ENCODE data around the gene EPN3. TPM values are rescaled to one million over a fixed set of nuclear protein-coding genes. Genes with fewer than 3 reads are reported as not detected.

Gene EPN3
- total RNA-seq, 2 donors from 2014 or later: not detected

GRCh38 chr17:50575581-50576210 lies 43.2 kb downstream of the EPN3 start:
- ATAC-seq (replicated peaks in 1 of 2): no peak
- H3K9me3 Mint-ChIP-seq: no peaks in the 10 kb centered on the region
- H3K4me1 Mint-ChIP-seq (ENCODE audit: low read depth): no peaks in the 10 kb centered on the region
- no peak overlapping the region for H3K27ac Mint-ChIP-seq
- no peak overlapping the region for H3K4me3 Mint-ChIP-seq
- H3K36me3 Mint-ChIP-seq (ENCODE audit: insufficient read depth in 2 of 2): no peaks in the 10 kb centered on the region
- DNase-seq: no peak
- H3K27me3 Mint-ChIP-seq (ENCODE audit: low read depth): no peaks in the 10 kb centered on the region

- Mint-ChIP-seq H3K9me3 (no peaks in the 10 kb centered on the region), H3K27me3 (ENCODE audit: low read depth) (no peaks in the 10 kb centered on the region), H3K4me1 (ENCODE audit: low read depth) (no peaks in the 10 kb centered on the region), H3K27ac (no peak overlapping the region), H3K4me3 (no peak overlapping the region), H3K36me3 (ENCODE audit: insufficient read depth in 2 of 2) (no peaks in the 10 kb centered on the region)
- DNase-seq (no peak), ATAC-seq (replicated peaks in 1 of 2) (no peak)
Observed at GRCh38 chr17:50576864-50577263, 44.3 kb downstream of the EPN3 start.

GRCh38 chr17:50577451-50577954 lies 45.0 kb downstream of the EPN3 start:
- DNase-seq: no peak
- Mint-ChIP-seq H3K4me3 (no peak overlapping the region), H3K27me3 (ENCODE audit: low read depth) (no peaks in the 10 kb centered on the region), H3K9me3 (no peaks in the 10 kb centered on the region), H3K27ac (no peak overlapping the region), H3K4me1 (ENCODE audit: low read depth) (no peaks in the 10 kb centered on the region), H3K36me3 (ENCODE audit: insufficient read depth in 2 of 2) (no peaks in the 10 kb centered on the region)
- no peak for ATAC-seq (replicated peaks in 1 of 2)

GRCh38 chr17:50578173-50578572 lies 45.6 kb downstream of the EPN3 start:
- no peaks in the 10 kb centered on the region for H3K9me3 Mint-ChIP-seq
- no peaks in the 10 kb centered on the region for H3K4me1 Mint-ChIP-seq (ENCODE audit: low read depth)
- H3K27ac Mint-ChIP-seq: no peak overlapping the region
- no peak overlapping the region for H3K4me3 Mint-ChIP-seq
- no peaks in the 10 kb centered on the region for H3K36me3 Mint-ChIP-seq (ENCODE audit: insufficient read depth in 2 of 2)
- ATAC-seq (replicated peaks in 1 of 2) (no peak), DNase-seq (no peak)
- no peaks in the 10 kb centered on the region for H3K27me3 Mint-ChIP-seq (ENCODE audit: low read depth)

- DNase-seq (no peak), ATAC-seq (replicated peaks in 1 of 2) (no peak)
- Mint-ChIP-seq H3K27ac (no peak overlapping the region), H3K4me3 (no peak overlapping the region), H3K4me1 (ENCODE audit: low read depth) (no peaks in the 10 kb centered on the region), H3K36me3 (ENCODE audit: insufficient read depth in 2 of 2) (no peaks in the 10 kb centered on the region), H3K9me3 (no peaks in the 10 kb centered on the region), H3K27me3 (ENCODE audit: low read depth) (peaks cover 6% of the 10 kb centered on the region)
Observed at GRCh38 chr17:50579399-50579798, 46.9 kb downstream of the EPN3 start.

GRCh38 chr17:50580646-50581045 lies 48.1 kb downstream of the EPN3 start:
- peaks cover 6% of the 10 kb centered on the region for H3K27me3 Mint-ChIP-seq (ENCODE audit: low read depth)
- no peak for DNase-seq
- no peaks in the 10 kb centered on the region for H3K4me1 Mint-ChIP-seq (ENCODE audit: low read depth)
- no peak for ATAC-seq (replicated peaks in 1 of 2)
- H3K36me3 Mint-ChIP-seq (ENCODE audit: insufficient read depth in 2 of 2): no peaks in the 10 kb centered on the region
- H3K27ac Mint-ChIP-seq: no peak overlapping the region
- H3K9me3 Mint-ChIP-seq: no peaks in the 10 kb centered on the region
- H3K4me3 Mint-ChIP-seq: no peak overlapping the region

- Mint-ChIP-seq H3K36me3 (ENCODE audit: insufficient read depth in 2 of 2) (no peaks in the 10 kb centered on the region), H3K4me1 (ENCODE audit: low read depth) (no peaks in the 10 kb centered on the region), H3K9me3 (no peaks in the 10 kb centered on the region), H3K27ac (no peak overlapping the region), H3K4me3 (no peak overlapping the region), H3K27me3 (ENCODE audit: low read depth) (peaks cover 6% of the 10 kb centered on the region)
- no peak for DNase-seq
- ATAC-seq (replicated peaks in 1 of 2): no peak
Observed at GRCh38 chr17:50581316-50581715, 48.8 kb downstream of the EPN3 start.

GRCh38 chr17:50582741-50583140 lies 50.2 kb downstream of the EPN3 start:
- Mint-ChIP-seq H3K9me3 (no peaks in the 10 kb centered on the region), H3K4me1 (ENCODE audit: low read depth) (no peaks in the 10 kb centered on the region), H3K27me3 (ENCODE audit: low read depth) (peaks cover 6% of the 10 kb centered on the region), H3K27ac (no peak overlapping the region), H3K4me3 (no peak overlapping the region), H3K36me3 (ENCODE audit: insufficient read depth in 2 of 2) (no peaks in the 10 kb centered on the region)
- DNase-seq (no peak), ATAC-seq (replicated peaks in 1 of 2) (no peak)

GRCh38 chr17:50583641-50584040 lies 51.1 kb downstream of the EPN3 start:
- Mint-ChIP-seq H3K36me3 (ENCODE audit: insufficient read depth in 2 of 2) (no peaks in the 10 kb centered on the region), H3K27ac (no peak overlapping the region), H3K27me3 (ENCODE audit: low read depth) (peaks cover 6% of the 10 kb centered on the region), H3K4me1 (ENCODE audit: low read depth) (no peaks in the 10 kb centered on the region), H3K4me3 (no peak overlapping the region), H3K9me3 (no peaks in the 10 kb centered on the region)
- ATAC-seq (replicated peaks in 1 of 2) (no peak), DNase-seq (no peak)

GRCh38 chr17:50584116-50584515 lies 51.6 kb downstream of the EPN3 start:
- Mint-ChIP-seq H3K4me3 (no peak overlapping the region), H3K4me1 (ENCODE audit: low read depth) (no peaks in the 10 kb centered on the region), H3K27me3 (ENCODE audit: low read depth) (peaks cover 6% of the 10 kb centered on the region), H3K27ac (no peak overlapping the region), H3K9me3 (no peaks in the 10 kb centered on the region), H3K36me3 (ENCODE audit: insufficient read depth in 2 of 2) (no peaks in the 10 kb centered on the region)
- ATAC-seq (replicated peaks in 1 of 2) (no peak), DNase-seq (no peak)

- Mint-ChIP-seq H3K27me3 (ENCODE audit: low read depth) (peaks cover 6% of the 10 kb centered on the region), H3K36me3 (ENCODE audit: insufficient read depth in 2 of 2) (no peaks in the 10 kb centered on the region), H3K4me1 (ENCODE audit: low read depth) (no peaks in the 10 kb centered on the region), H3K4me3 (no peak overlapping the region), H3K27ac (no peak overlapping the region), H3K9me3 (no peaks in the 10 kb centered on the region)
- DNase-seq (no peak), ATAC-seq (replicated peaks in 1 of 2) (no peak)
Observed at GRCh38 chr17:50584749-50585148, 52.2 kb downstream of the EPN3 start.

GRCh38 chr17:50585346-50585745 lies 52.8 kb downstream of the EPN3 start:
- Mint-ChIP-seq H3K27me3 (ENCODE audit: low read depth) (peaks cover 6% of the 10 kb centered on the region), H3K36me3 (ENCODE audit: insufficient read depth in 2 of 2) (no peaks in the 10 kb centered on the region), H3K4me1 (ENCODE audit: low read depth) (no peaks in the 10 kb centered on the region), H3K4me3 (no peak overlapping the region), H3K9me3 (no peaks in the 10 kb centered on the region), H3K27ac (no peak overlapping the region)
- DNase-seq (no peak), ATAC-seq (replicated peaks in 1 of 2) (no peak)

- Mint-ChIP-seq H3K4me1 (ENCODE audit: low read depth) (no peaks in the 10 kb centered on the region), H3K4me3 (no peak overlapping the region), H3K27ac (no peak overlapping the region), H3K9me3 (no peaks in the 10 kb centered on the region), H3K36me3 (ENCODE audit: insufficient read depth in 2 of 2) (no peaks in the 10 kb centered on the region), H3K27me3 (ENCODE audit: low read depth) (peaks cover 6% of the 10 kb centered on the region)
- ATAC-seq (replicated peaks in 1 of 2): no peak
- no peak for DNase-seq
Observed at GRCh38 chr17:50585891-50586290, 53.4 kb downstream of the EPN3 start.

Data from activated T-cell treated with anti-CD3 and anti-CD28 coated beads, Interleukin-2, amount 50 U/mL, for 72 hours (primary cell).